ENCODE results near the gene ASTE1. TPM values are rescaled to one million over a fixed set of nuclear protein-coding genes. Genes with fewer than 3 reads are reported as not detected.

ASTE1 gene
- total RNA-seq, 1 donor from 2014 or later = 16.4 TPM

Other genes with a start within 250 kb of the ASTE1 start
- gene ATP2C1, start 132.7 kb downstream of the ASTE1 start, total RNA-seq = 64.9 and 68.7 TPM in 2 replicates
- gene NEK11, start 52 bp upstream of the ASTE1 start, total RNA-seq = 1.2 and 1.9 TPM in 2 replicates